SK-N-MC (cell line): ENCODE measurements around the gene ZNF92.
"Not testable (repeated sequence)": the region's sequence is repeated elsewhere in the genome, so short reads cannot be mapped to it uniquely, and the experiment has no call there.

Experiments used
- DNase-seq: peaks from one replicate; pipeline ENCODE4 v3.0.0-alpha.2; 2011; ENCODE audit warnings: low read depth, low spot score
- H3K27ac ChIP-seq: fragments of 200-600 bp; sonication (generic); 2 replicates; pipeline ENCODE4 v1.5.1; 2016; ENCODE audit warnings: mixed run types
- H3K36me3 ChIP-seq: fragments of 200-600 bp; sonication (generic); 2 replicates; pipeline ENCODE4 v1.6.1; 2017; ENCODE audit warnings: antibody characterized with exemption, low read length, mixed read lengths; ENCODE audit not compliant: insufficient read depth
- H3K4me3 ChIP-seq: fragments of 200-600 bp; sonication (generic); 2 replicates; pipeline ENCODE4 v1.5.1; 2016
- H3K9ac ChIP-seq: fragments of 200-600 bp; sonication (generic); 2 replicates; pipeline ENCODE4 v1.8.0; 2017; ENCODE audit warnings: mixed run types, mixed read lengths; ENCODE audit not compliant: insufficient read length
- H3K9me3 ChIP-seq: fragments of 200-600 bp; sonication (generic); 2 replicates; pipeline ENCODE4 v1.6.1; 2017; ENCODE audit warnings: low read depth, mild to moderate bottlenecking, antibody characterized with exemption, low read length, moderate library complexity, mixed read lengths
- EZH2 ChIP-seq: fragments of 200-600 bp; sonication (generic); IDR thresholded peaks from one replicate; pipeline ENCODE4 v1.6.1; 2017; ENCODE audit warnings: antibody characterized with exemption
- FOXP2 ChIP-seq: optimal IDR thresholded peaks from 2 replicates; pipeline ENCODE3; 2011; ENCODE audit warnings: mild to moderate bottlenecking, moderate library complexity; ENCODE audit not compliant: insufficient read depth; ENCODE audit errors: extremely low read length, control extremely low read depth
- POLR2AphosphoS5 ChIP-seq: IDR thresholded peaks from 2 replicates; pipeline ENCODE4 v1.6.1; 2012; ENCODE audit warnings: mild to moderate bottlenecking, low read depth, low read length, borderline replicate concordance

ZNF92 gene

DNA sequence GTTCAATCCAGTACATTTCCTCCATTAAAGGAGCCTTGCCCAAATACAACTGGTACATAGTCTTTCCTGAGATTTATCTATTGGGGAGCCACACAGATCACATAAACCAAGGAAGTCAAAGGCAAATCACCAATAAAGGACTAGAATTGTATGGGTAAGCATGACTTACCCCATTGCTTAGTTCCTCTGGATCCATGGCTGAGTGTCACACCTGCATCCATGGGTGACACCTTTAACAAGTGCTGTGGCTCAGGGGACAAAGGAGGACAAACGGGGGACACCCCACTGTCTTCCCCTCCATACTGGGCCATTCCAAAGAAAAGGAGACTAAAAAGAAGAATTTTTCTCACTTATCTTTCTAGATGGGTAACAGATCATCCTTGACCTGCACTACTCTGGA is 30.4 kb downstream of the ZNF92 start:
- no peak overlapping the region for H3K4me3 ChIP-seq
- DNase-seq = no peak
- no peak overlapping the region for H3K27ac ChIP-seq
- no peaks in the 10 kb centered on the region for H3K9me3 ChIP-seq
- H3K36me3 ChIP-seq = peaks cover 19% of the 10 kb centered on the region
- TF ChIP-seq EZH2 (no peak), FOXP2 (no peak), POLR2AphosphoS5 (no peak)
- H3K9ac ChIP-seq = no peak overlapping the region

- DNase-seq, H3K27ac ChIP-seq, H3K36me3 ChIP-seq, H3K9ac ChIP-seq, H3K4me3 ChIP-seq, H3K9me3 ChIP-seq: not testable (repeated sequence)
Measured at GRCh38 chr7:65406706-65407105, 33.1 kb downstream of the ZNF92 start.

- H3K36me3 ChIP-seq = no peaks in the 10 kb centered on the region
- H3K9ac ChIP-seq = no peak overlapping the region
- no peaks in the 10 kb centered on the region for H3K9me3 ChIP-seq
- H3K4me3 ChIP-seq = no peak overlapping the region
- DNase-seq = no peak
- TF ChIP-seq POLR2AphosphoS5 = no peak
- no peak for TF ChIP-seq FOXP2
- no peak for TF ChIP-seq EZH2
- no peak overlapping the region for H3K27ac ChIP-seq
Measured at GRCh38 chr7:65409363-65409762, 35.7 kb downstream of the ZNF92 start.

DNA sequence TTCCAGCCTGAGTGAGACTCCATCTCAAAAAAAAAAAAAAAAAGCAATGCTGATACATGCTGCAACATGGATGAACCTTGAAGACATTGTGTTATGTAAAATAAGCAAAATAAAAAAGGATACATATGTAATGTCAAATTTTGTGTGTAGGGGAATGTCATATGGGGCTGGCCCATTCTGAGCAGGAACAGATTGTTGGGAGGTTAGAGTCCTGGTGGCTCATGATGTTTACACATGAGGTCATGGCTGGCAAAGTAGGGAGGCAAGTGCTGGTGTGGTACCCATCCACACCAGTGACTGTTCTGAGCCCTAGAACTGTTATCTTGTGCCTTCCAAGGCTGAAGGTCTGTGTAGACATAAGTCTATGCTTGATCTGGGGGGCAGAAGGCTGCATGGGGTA is 37.6 kb downstream of the ZNF92 start:
- Histone ChIP-seq H3K9ac (no peak overlapping the region), H3K9me3 (no peaks in the 10 kb centered on the region), H3K27ac (no peak overlapping the region), H3K4me3 (no peak overlapping the region), H3K36me3 (no peaks in the 10 kb centered on the region)
- no peak for DNase-seq
- TF ChIP-seq EZH2 (no peak), FOXP2 (no peak)

DNA sequence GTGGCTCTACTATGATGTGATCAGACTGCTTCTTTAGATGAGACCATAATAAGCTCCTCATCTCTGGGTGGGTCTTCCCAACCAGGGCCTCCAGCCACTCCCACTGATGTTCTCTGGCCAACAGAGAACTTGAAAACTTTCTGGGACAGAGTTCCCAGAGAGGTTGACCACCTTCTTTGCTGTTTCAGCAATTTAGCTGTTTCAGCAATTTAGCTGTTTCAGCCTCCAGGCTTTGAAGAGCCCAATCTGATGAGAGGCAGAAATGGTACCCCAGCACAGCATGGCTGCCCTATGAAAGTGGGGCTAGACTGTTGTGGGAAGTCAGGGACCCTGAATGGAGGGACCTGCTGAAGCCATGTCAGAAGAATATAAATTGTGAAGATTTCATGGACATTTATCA is 49.0 kb downstream of the ZNF92 start:
- no peak overlapping the region for H3K4me3 ChIP-seq
- no peak overlapping the region for H3K9ac ChIP-seq
- H3K36me3 ChIP-seq = no peaks in the 10 kb centered on the region
- TF ChIP-seq FOXP2 (no peak), EZH2 (no peak), POLR2AphosphoS5 (no peak)
- no peak for DNase-seq
- no peak overlapping the region for H3K27ac ChIP-seq
- no peaks in the 10 kb centered on the region for H3K9me3 ChIP-seq

- not testable (repeated sequence) for H3K4me3 ChIP-seq, H3K36me3 ChIP-seq, H3K9ac ChIP-seq, H3K9me3 ChIP-seq, DNase-seq, H3K27ac ChIP-seq
Measured at GRCh38 chr7:65423286-65423685, 49.6 kb downstream of the ZNF92 start.

- Histone ChIP-seq H3K9me3 (no peaks in the 10 kb centered on the region), H3K4me3 (no peak overlapping the region), H3K36me3 (no peaks in the 10 kb centered on the region), H3K27ac (no peak overlapping the region), H3K9ac (no peak overlapping the region)
- no peak for DNase-seq
- TF ChIP-seq EZH2 (no peak), POLR2AphosphoS5 (no peak), FOXP2 (no peak)
Measured at GRCh38 chr7:65429642-65430343, 56.1 kb downstream of the ZNF92 start.

- Histone ChIP-seq H3K9ac (no peak overlapping the region), H3K9me3 (no peaks in the 10 kb centered on the region), H3K4me3 (no peak overlapping the region), H3K27ac (no peak overlapping the region), H3K36me3 (no peaks in the 10 kb centered on the region)
- TF ChIP-seq FOXP2 (no peak), POLR2AphosphoS5 (no peak), EZH2 (no peak)
- no peak for DNase-seq
Measured at GRCh38 chr7:65430344-65431186, 56.9 kb downstream of the ZNF92 start.

GRCh38 chr7:65434307-65434706 is 60.7 kb downstream of the ZNF92 start:
- TF ChIP-seq EZH2 (no peak), POLR2AphosphoS5 (no peak), FOXP2 (no peak)
- H3K4me3 ChIP-seq = no peak overlapping the region
- DNase-seq = no peak
- H3K27ac ChIP-seq = no peak overlapping the region
- no peak overlapping the region for H3K9ac ChIP-seq
- no peaks in the 10 kb centered on the region for H3K36me3 ChIP-seq
- no peaks in the 10 kb centered on the region for H3K9me3 ChIP-seq
